Activated T-cell treated with anti-CD3 and anti-CD28 coated beads, Interleukin-2, amount 50 U/mL, for 4 hours (primary cell): ENCODE data around the gene PZP. TPM values are rescaled to one million over a fixed set of nuclear protein-coding genes. Genes with fewer than 3 reads are reported as not detected.
"Not testable (repeated sequence)": the region's sequence is repeated elsewhere in the genome, so short reads cannot be mapped to it uniquely, and the experiment has no call there.

Source experiments
- ATAC-seq, 2 donors: fragments of 200-7000 bp; cut with Tn5 transposase; one replicate each; pipeline ENCODE4 v1.10.0; 2021
- DNase-seq: peaks from one replicate; pipeline ENCODE4 v3.0.0-alpha.2; 2020
- H3K27me3 Mint-ChIP-seq: one replicate; pipeline ENCODE4 v1.8.0; 2021; ENCODE audit warnings: low read depth, mixed read lengths
- H3K36me3 Mint-ChIP-seq: one replicate; pipeline ENCODE4 v1.8.0; 2022; ENCODE audit warnings: mixed read lengths; ENCODE audit not compliant: insufficient read depth
- H3K4me1 Mint-ChIP-seq: one replicate; pipeline ENCODE4 v1.8.0; 2021; ENCODE audit warnings: low read depth, mixed read lengths
- H3K4me3 Mint-ChIP-seq: one replicate; pipeline ENCODE4 v1.8.0; 2021; ENCODE audit warnings: mild to moderate bottlenecking, moderate library complexity, mixed read lengths
- H3K9me3 Mint-ChIP-seq: one replicate; pipeline ENCODE4 v1.8.0; 2021; ENCODE audit warnings: mixed read lengths
- total RNA-seq, 3 donors: library from RNA; stranded (reverse); gene quantifications; one replicate each; pipeline ENCODE4 v1.2.1, GENCODE V29; 2021

The PZP gene
- total RNA-seq, 3 donors from 2014 or later = not detected

- no peak for DNase-seq
- Mint-ChIP-seq H3K4me1 (peaks cover 23% of the 10 kb centered on the region), H3K9me3 (peaks cover 26% of the 10 kb centered on the region), H3K27me3 (no peaks in the 10 kb centered on the region), H3K4me3 (no peak overlapping the region), H3K36me3 (peaks cover 43% of the 10 kb centered on the region)
- no peak for ATAC-seq
Observed at GRCh38 chr12:9149372-9149771, 58.8 kb downstream of the PZP start.

GRCh38 chr12:9148926-9149325 is 59.3 kb downstream of the PZP start:
- Mint-ChIP-seq H3K9me3 (peaks cover 31% of the 10 kb centered on the region), H3K4me1 (peaks cover 23% of the 10 kb centered on the region), H3K27me3 (no peaks in the 10 kb centered on the region), H3K36me3 (peaks cover 41% of the 10 kb centered on the region), H3K4me3 (no peak overlapping the region)
- ATAC-seq (no peak), DNase-seq (no peak)

- DNase-seq (no peak), ATAC-seq (no peak)
- H3K9me3 Mint-ChIP-seq = peaks cover 39% of the 10 kb centered on the region
- H3K4me1 Mint-ChIP-seq = peaks cover 23% of the 10 kb centered on the region
- no peak overlapping the region for H3K4me3 Mint-ChIP-seq
- H3K27me3 Mint-ChIP-seq = peaks cover 3% of the 10 kb centered on the region
- H3K36me3 Mint-ChIP-seq = peaks cover 35% of the 10 kb centered on the region
Observed at GRCh38 chr12:9147461-9147860, 60.7 kb downstream of the PZP start.

- Mint-ChIP-seq H3K36me3 (peaks cover 35% of the 10 kb centered on the region), H3K9me3 (peaks cover 39% of the 10 kb centered on the region), H3K4me3 (no peak overlapping the region), H3K4me1 (peaks cover 23% of the 10 kb centered on the region), H3K27me3 (peaks cover 3% of the 10 kb centered on the region)
- ATAC-seq (no peak), DNase-seq (no peak)
Observed at GRCh38 chr12:9144730-9145106, 63.5 kb downstream of the PZP start.

- ATAC-seq (no peak), DNase-seq (no peak)
- Mint-ChIP-seq H3K27me3 (peaks cover 3% of the 10 kb centered on the region), H3K4me1 (peaks cover 23% of the 10 kb centered on the region), H3K4me3 (no peak overlapping the region), H3K9me3 (peaks cover 39% of the 10 kb centered on the region), H3K36me3 (peaks cover 34% of the 10 kb centered on the region)
Observed at GRCh38 chr12:9143929-9144729, 64.1 kb downstream of the PZP start.

- peaks cover 32% of the 10 kb centered on the region for H3K36me3 Mint-ChIP-seq
- H3K27me3 Mint-ChIP-seq = peaks cover 3% of the 10 kb centered on the region
- no peak overlapping the region for H3K4me3 Mint-ChIP-seq
- no peak for DNase-seq
- peaks cover 39% of the 10 kb centered on the region for H3K9me3 Mint-ChIP-seq
- ATAC-seq = no peak
- peaks cover 22% of the 10 kb centered on the region for H3K4me1 Mint-ChIP-seq
Observed at GRCh38 chr12:9143137-9143536, 65.1 kb downstream of the PZP start.

GRCh38 chr12:9139588-9140290 is 68.5 kb downstream of the PZP start:
- H3K4me3 Mint-ChIP-seq, ATAC-seq, DNase-seq, H3K27me3 Mint-ChIP-seq, H3K4me1 Mint-ChIP-seq: not testable (repeated sequence)
- peaks cover 27% of the 10 kb centered on the region for H3K36me3 Mint-ChIP-seq
- peaks cover 16% of the 10 kb centered on the region for H3K9me3 Mint-ChIP-seq

- peaks cover 10% of the 10 kb centered on the region for H3K4me1 Mint-ChIP-seq
- H3K4me3 Mint-ChIP-seq = no peak overlapping the region
- H3K36me3 Mint-ChIP-seq = peaks cover 19% of the 10 kb centered on the region
- DNase-seq (no peak), ATAC-seq (no peak)
- H3K9me3 Mint-ChIP-seq = no peaks in the 10 kb centered on the region
- H3K27me3 Mint-ChIP-seq = no peaks in the 10 kb centered on the region
Observed at GRCh38 chr12:9135903-9136310, 72.3 kb downstream of the PZP start.

GRCh38 chr12:9134981-9135628 is 73.1 kb downstream of the PZP start:
- DNase-seq = no peak
- H3K4me3 Mint-ChIP-seq = no peak overlapping the region
- H3K9me3 Mint-ChIP-seq = no peaks in the 10 kb centered on the region
- H3K27me3 Mint-ChIP-seq = no peaks in the 10 kb centered on the region
- peaks cover 10% of the 10 kb centered on the region for H3K4me1 Mint-ChIP-seq
- peaks cover 23% of the 10 kb centered on the region for H3K36me3 Mint-ChIP-seq
- ATAC-seq = no peak

GRCh38 chr12:9133216-9133916 is 74.8 kb downstream of the PZP start:
- DNase-seq (no peak), ATAC-seq (no peak)
- Mint-ChIP-seq H3K4me3 (no peak overlapping the region), H3K36me3 (peaks cover 26% of the 10 kb centered on the region), H3K9me3 (peaks cover 3% of the 10 kb centered on the region), H3K27me3 (no peaks in the 10 kb centered on the region), H3K4me1 (peaks cover 8% of the 10 kb centered on the region)

GRCh38 chr12:9132008-9132535 is 76.1 kb downstream of the PZP start:
- ATAC-seq (no peak), DNase-seq (no peak)
- Mint-ChIP-seq H3K4me1 (peaks cover 7% of the 10 kb centered on the region), H3K9me3 (peaks cover 3% of the 10 kb centered on the region), H3K27me3 (no peaks in the 10 kb centered on the region), H3K36me3 (peaks cover 36% of the 10 kb centered on the region), H3K4me3 (no peak overlapping the region)

- peaks cover 3% of the 10 kb centered on the region for H3K9me3 Mint-ChIP-seq
- DNase-seq (no peak), ATAC-seq (no peak)
- H3K27me3 Mint-ChIP-seq = no peaks in the 10 kb centered on the region
- peaks cover 36% of the 10 kb centered on the region for H3K36me3 Mint-ChIP-seq
- no peak overlapping the region for H3K4me3 Mint-ChIP-seq
- H3K4me1 Mint-ChIP-seq = peaks cover 3% of the 10 kb centered on the region
Observed at GRCh38 chr12:9130244-9130643, 78.0 kb downstream of the PZP start.

GRCh38 chr12:9127936-9128663 is 80.1 kb downstream of the PZP start:
- DNase-seq (no peak), ATAC-seq (no peak)
- peaks cover 3% of the 10 kb centered on the region for H3K4me1 Mint-ChIP-seq
- no peaks in the 10 kb centered on the region for H3K27me3 Mint-ChIP-seq
- peaks cover 3% of the 10 kb centered on the region for H3K9me3 Mint-ChIP-seq
- peaks cover 28% of the 10 kb centered on the region for H3K36me3 Mint-ChIP-seq
- H3K4me3 Mint-ChIP-seq = no peak overlapping the region
